ENCODE results near the gene FAM3B.

FAM3B gene

GRCh38 chr21:41398251-41398650, 81.7 kb downstream of the FAM3B start:
- no peak for DNase-seq

GRCh38 chr21:41398831-41399230, 82.2 kb downstream of the FAM3B start:
- DNase-seq: no peak

- DNase-seq: no peak
Observed at GRCh38 chr21:41399246-41399800, 82.7 kb downstream of the FAM3B start.

GRCh38 chr21:41402231-41402630, 85.6 kb downstream of the FAM3B start:
- no peak for DNase-seq

GRCh38 chr21:41402796-41403195, 86.2 kb downstream of the FAM3B start:
- DNase-seq: no peak

GRCh38 chr21:41403331-41403730, 86.7 kb downstream of the FAM3B start:
- no peak for DNase-seq

- DNase-seq: no peak
Observed at GRCh38 chr21:41403966-41404365, 87.4 kb downstream of the FAM3B start.

- DNase-seq: no peak
Observed at GRCh38 chr21:41405321-41405720, 88.7 kb downstream of the FAM3B start.

- no peak for DNase-seq
Observed at GRCh38 chr21:41406340-41406739, 89.7 kb downstream of the FAM3B start.
